Cardiac septum (tissue), 1 donor: Measurements from ENCODE around the gene PHETA2. TPM values are rescaled to one million over a fixed set of nuclear protein-coding genes. Genes with fewer than 3 reads are reported as not detected.

Experiments
- DNase-seq: peaks from one replicate; pipeline ENCODE4 v3.0.0-alpha.2; 2020; ENCODE audit warnings: low spot score
- intact Hi-C: fragments of 100-400 bp; cut with DNase I; formaldehyde crosslinking; loops from one replicate; pipeline ENCODE4 v1.14.0; 2022
- long read RNA-seq: library from polyadenylated mRNA; unstranded; transcript quantifications from one replicate; pipeline ENCODE4 v2.0.0, GENCODE V29; 2021
- total RNA-seq: library from RNA; stranded (reverse); fragmentation: NEBNext Ultra II Directional; extraction: Animal tissue kit (Norgen Biotek cat#: 25700); gene quantifications from one replicate; pipeline ENCODE4 v1.2.1, GENCODE V29; 2021
- donor health status: DM: no; HTN: no; CAD: no.

PHETA2 gene
- total RNA-seq: 4.5 TPM
- long read RNA-seq, transcript PHETA2-201 (3 exons, 2,335 nt): major isoform, 13 of 16 reads
- long read RNA-seq, partial matches to known transcripts: 0 of 16 reads
- long read RNA-seq, other reads (novel, unspliced or antisense): 2 of 16 reads

GRCh38 chr22:42074132-42074811, at the start of gene PHETA2:
TSS of gene PHETA2 (plus strand) at chr22:42074248. CDS start at chr22:42077294, 3,046 bp downstream.
- intact Hi-C loops: loop anchor here (5.0 to 10.0 kb wide), 2 partner anchors 368 to 389 kb away; partner anchors contain the start of gene SNU13
- DNase-seq: no peak

GRCh38 chr22:42025421-42025820, 48.6 kb upstream of the PHETA2 start:
- intact Hi-C loops: no loop called here
- DNase-seq: no peak

GRCh38 chr22:42026705-42027104, 47.3 kb upstream of the PHETA2 start:
- intact Hi-C loops: no loop called here
- no peak for DNase-seq

GRCh38 chr22:42033263-42034181, 40.5 kb upstream of the PHETA2 start:
- DNase-seq: no peak
- intact Hi-C loops: no loop called here

GRCh38 chr22:42035256-42035655, 38.8 kb upstream of the PHETA2 start:
- DNase-seq: no peak

GRCh38 chr22:42039271-42039670, 34.8 kb upstream of the PHETA2 start:
- intact Hi-C loops: no loop called here
- DNase-seq: no peak

More at GRCh38 chr22:42035256-42035655, 38.8 kb upstream of the PHETA2 start:
- intact Hi-C loops: no loop called here

GRCh38 chr22:42041784-42042183, 32.3 kb upstream of the PHETA2 start:
- intact Hi-C loops: no loop called here

GRCh38 chr22:42050641-42051180, 23.3 kb upstream of the PHETA2 start:
- DNase-seq: no peak
- intact Hi-C loops: no loop called here

More at GRCh38 chr22:42041784-42042183, 32.3 kb upstream of the PHETA2 start:
- no peak for DNase-seq

- intact Hi-C loops: no loop called here
- DNase-seq: no peak
Measured at GRCh38 chr22:42052765-42053164, 21.3 kb upstream of the PHETA2 start.

GRCh38 chr22:42056757-42057511, 17.1 kb upstream of the PHETA2 start:
- no peak for DNase-seq

GRCh38 chr22:42060489-42060888, 13.6 kb upstream of the PHETA2 start:
- DNase-seq: no peak
- intact Hi-C loops: no loop called here

More at GRCh38 chr22:42056757-42057511, 17.1 kb upstream of the PHETA2 start:
- intact Hi-C loops: no loop called here

GRCh38 chr22:42061041-42061440, 13.0 kb upstream of the PHETA2 start:
- no peak for DNase-seq
- intact Hi-C loops: no loop called here

- DNase-seq: no peak
- intact Hi-C loops: no loop called here
Measured at GRCh38 chr22:42062506-42063170, 11.4 kb upstream of the PHETA2 start.

- DNase-seq: no peak
- intact Hi-C loops: no loop called here
Measured at GRCh38 chr22:42064629-42065028, 9.4 kb upstream of the PHETA2 start.

- peak; percentile 58 for DNase-seq
- intact Hi-C loops: no loop called here
Measured at GRCh38 chr22:42065438-42066125, 8.5 kb upstream of the PHETA2 start.

- peak; percentile 59 for DNase-seq
- intact Hi-C loops: no loop called here
Measured at GRCh38 chr22:42066126-42066761, 7.8 kb upstream of the PHETA2 start.

GRCh38 chr22:42066937-42067336, 7.1 kb upstream of the PHETA2 start:
- intact Hi-C loops: no loop called here

More at GRCh38 chr22:42066937-42067336, 7.1 kb upstream of the PHETA2 start:
- DNase-seq: peak; percentile 70
